ENCODE data around the gene IRAG1.

IRAG1 gene

DNA sequence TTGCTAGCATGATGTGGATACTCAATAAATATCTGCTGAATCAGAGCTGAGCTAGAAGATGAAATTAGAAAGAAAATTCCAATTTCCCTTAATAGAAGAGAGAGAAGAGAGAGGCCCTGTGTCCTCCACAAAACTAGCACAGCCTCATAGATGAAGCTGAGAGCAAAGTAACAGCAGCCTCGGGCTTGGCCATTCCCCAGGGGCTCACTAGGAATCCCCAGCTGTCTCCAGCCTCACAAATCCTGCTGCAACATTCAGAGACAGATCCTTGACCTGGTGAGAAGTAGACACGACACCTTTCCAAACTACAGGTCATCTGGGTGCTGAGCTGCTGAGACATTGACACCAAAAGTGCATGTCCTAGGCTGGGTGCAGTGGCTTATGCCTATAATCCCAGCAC lies 26.1 kb upstream of the IRAG1 start:
- DNase-seq = no peak
- no peak for TF ChIP-seq GATA1 (IDR thresholded peaks at IDR 0.05; ENCODE audit: low read depth, low read length)

- DNase-seq = no peak
- no peak for TF ChIP-seq POLR2A (IDR thresholded peaks at IDR 0.05; ENCODE audit: low read length)
Observed at GRCh38 chr11:10716543-10717259, 23.1 kb upstream of the IRAG1 start.

GRCh38 chr11:10716122-10716521 lies 22.6 kb upstream of the IRAG1 start:
- no peak for DNase-seq
- TF ChIP-seq POLR2A (IDR thresholded peaks at IDR 0.05; ENCODE audit: low read length) = no peak
- TF ChIP-seq GATA1 (IDR thresholded peaks at IDR 0.05; ENCODE audit: low read depth, low read length) = no peak

DNA sequence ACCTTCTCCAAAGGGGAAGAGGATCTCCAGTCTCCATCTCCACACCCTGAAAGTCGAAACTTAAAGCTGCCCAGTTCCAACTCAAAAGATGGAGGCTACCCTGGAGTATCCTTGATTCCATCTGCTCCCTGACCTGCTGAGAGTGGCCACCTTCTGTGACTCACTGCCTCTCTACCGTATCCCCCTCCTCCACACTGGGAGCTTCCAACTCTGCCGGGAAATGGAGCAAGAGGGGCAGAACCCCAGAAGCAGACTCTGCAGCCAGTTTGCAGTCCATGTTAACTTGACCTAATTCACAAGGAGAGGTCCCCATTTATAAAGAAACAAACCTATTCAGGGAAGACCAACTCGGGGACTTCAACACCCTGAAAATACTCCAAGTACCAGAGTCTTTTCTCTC lies 22.0 kb upstream of the IRAG1 start:
- DNase-seq = no peak
- no peak for TF ChIP-seq POLR2A (IDR thresholded peaks at IDR 0.05; ENCODE audit: low read length)
- TF ChIP-seq GATA1 (IDR thresholded peaks at IDR 0.05; ENCODE audit: low read depth, low read length) = no peak

- no peak for DNase-seq
- no peak for TF ChIP-seq GATA1 (IDR thresholded peaks at IDR 0.05; ENCODE audit: low read depth, low read length)
- no peak for TF ChIP-seq POLR2A (IDR thresholded peaks at IDR 0.05; ENCODE audit: low read length)
Observed at GRCh38 chr11:10709299-10710086, 15.9 kb upstream of the IRAG1 start.

- DNase-seq = no peak
- TF ChIP-seq GATA1 (IDR thresholded peaks at IDR 0.05; ENCODE audit: low read depth, low read length) = no peak
- no peak for TF ChIP-seq POLR2A (IDR thresholded peaks at IDR 0.05; ENCODE audit: low read length)
Observed at GRCh38 chr11:10708131-10708530, 14.6 kb upstream of the IRAG1 start.

GRCh38 chr11:10701982-10702381 lies 8.4 kb upstream of the IRAG1 start:
- no peak for DNase-seq
- TF ChIP-seq POLR2A (IDR thresholded peaks at IDR 0.05; ENCODE audit: low read length) (no peak), GATA1 (IDR thresholded peaks at IDR 0.05; ENCODE audit: low read depth, low read length) (no peak)

DNA sequence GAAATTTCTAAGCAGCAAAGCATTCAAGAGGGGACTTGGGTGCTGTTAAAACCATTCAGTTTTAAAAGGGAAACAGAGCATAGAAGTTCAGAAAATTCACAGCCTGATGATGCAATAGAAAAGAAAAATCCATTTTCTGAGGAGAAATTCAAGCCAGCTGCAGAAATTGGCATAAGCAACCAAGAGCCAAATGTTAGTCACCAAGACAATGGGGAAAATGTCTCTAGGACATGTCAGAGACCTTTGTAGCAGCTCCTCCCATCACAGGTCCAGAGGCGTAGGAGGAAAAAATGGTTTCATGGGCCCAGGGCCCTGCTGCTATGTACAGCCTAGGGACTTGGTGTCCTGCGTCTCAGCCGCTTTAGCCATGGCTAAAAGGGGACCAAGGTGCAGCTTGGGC lies 5.5 kb upstream of the IRAG1 start:
- TF ChIP-seq GATA1 (IDR thresholded peaks at IDR 0.05; ENCODE audit: low read depth, low read length) (no peak), POLR2A (IDR thresholded peaks at IDR 0.05; ENCODE audit: low read length) (no peak)
- no peak for DNase-seq

GRCh38 chr11:10697323-10697620 lies 3.7 kb upstream of the IRAG1 start:
- no peak for DNase-seq
- TF ChIP-seq GATA1 (IDR thresholded peaks at IDR 0.05; ENCODE audit: low read depth, low read length) (no peak), POLR2A (IDR thresholded peaks at IDR 0.05; ENCODE audit: low read length) (no peak)

DNA sequence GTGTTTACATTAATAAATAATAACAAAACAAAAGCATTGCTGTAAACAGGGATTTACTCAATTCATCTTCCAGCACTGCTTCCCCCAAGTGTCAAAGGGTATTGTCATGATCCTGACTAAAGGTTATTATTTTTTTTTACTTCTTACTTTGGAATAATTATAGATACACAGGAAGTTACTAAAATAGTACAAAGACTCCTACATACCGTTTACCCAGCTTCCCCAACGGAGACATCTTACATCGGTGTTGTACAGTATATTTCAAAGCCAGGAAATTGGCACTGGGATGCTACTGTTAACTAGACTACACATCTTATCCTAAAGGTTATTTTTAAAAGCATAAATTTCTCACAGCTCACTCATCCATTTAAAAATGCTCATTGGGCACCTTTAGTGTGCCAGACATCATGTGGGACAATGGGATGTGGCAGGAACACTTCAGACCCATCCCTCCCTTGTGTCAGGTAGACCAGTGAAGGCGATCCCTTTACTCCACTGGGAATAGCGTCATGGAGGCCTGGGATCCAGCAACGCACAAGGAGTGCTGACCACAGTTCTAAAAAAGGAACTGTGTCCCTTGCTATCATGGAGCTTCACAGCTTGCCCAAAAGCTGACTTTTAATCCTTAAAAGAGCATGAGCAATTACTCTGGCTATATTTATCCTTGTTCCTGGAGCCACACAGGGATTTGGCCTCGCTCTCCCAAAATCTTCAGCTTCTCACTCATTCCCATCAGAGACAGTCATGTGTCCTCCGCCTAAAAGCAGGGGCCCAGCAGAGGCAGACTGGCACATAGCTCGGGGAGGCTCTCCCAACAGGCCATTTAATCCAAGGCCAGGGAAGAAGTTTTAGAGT lies 3.1 kb upstream of the IRAG1 start:
- DNase-seq = no peak
- no peak for TF ChIP-seq POLR2A (IDR thresholded peaks at IDR 0.05; ENCODE audit: low read length)
- no peak for TF ChIP-seq GATA1 (IDR thresholded peaks at IDR 0.05; ENCODE audit: low read depth, low read length)

DNA sequence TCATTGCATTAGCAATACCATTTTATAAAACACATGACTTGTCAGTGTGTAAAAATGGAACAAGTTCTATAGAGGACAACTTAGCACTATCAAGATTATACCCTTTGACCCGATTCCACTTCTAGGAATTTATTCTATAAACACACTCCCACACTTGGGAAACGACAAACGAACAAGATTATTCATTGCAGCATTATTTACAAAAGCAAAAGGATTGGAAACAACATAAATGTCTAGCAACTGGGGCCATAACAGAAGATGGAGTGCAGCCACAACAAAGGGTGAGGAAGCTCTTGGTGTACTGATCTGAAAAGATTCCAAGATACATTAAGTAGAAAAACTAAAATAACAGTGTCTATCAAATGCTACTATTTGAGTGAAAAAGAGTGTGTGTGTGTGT lies 2.3 kb upstream of the IRAG1 start:
- DNase-seq = no peak
- TF ChIP-seq GATA1 (IDR thresholded peaks at IDR 0.05; ENCODE audit: low read depth, low read length) (no peak), POLR2A (IDR thresholded peaks at IDR 0.05; ENCODE audit: low read length) (no peak)

GRCh38 chr11:10694486-10695239 lies 1.1 kb upstream of the IRAG1 start:
- TF ChIP-seq POLR2A (IDR thresholded peaks at IDR 0.05; ENCODE audit: low read length) (no peak), GATA1 (IDR thresholded peaks at IDR 0.05; ENCODE audit: low read depth, low read length) (no peak)
- no peak for DNase-seq

- DNase-seq = no peak
- TF ChIP-seq POLR2A (IDR thresholded peaks at IDR 0.05; ENCODE audit: low read length) (no peak), GATA1 (IDR thresholded peaks at IDR 0.05; ENCODE audit: low read depth, low read length) (no peak)
Observed at GRCh38 chr11:10692531-10693115, 932 bp downstream of the IRAG1 start.

Data from erythroblast (primary cell).